AG04449 (cell line): ENCODE data around the gene ZBTB40.

Experiments used
- CTCF ChIA-PET: fragments of 350-600 bp; formaldehyde crosslinking; extraction: SDS; loops from one replicate; lab custom pipeline; 2021; ENCODE audit warnings: antibody characterized with exemption; lab: Yijun Ruan, JAX
- POLR2A ChIA-PET: fragments of 400-600, 350-600 bp; formaldehyde crosslinking; extraction: SDS; loops from one replicate; lab custom pipeline; 2020; ENCODE audit warnings: antibody characterized with exemption, inconsistent platforms; lab: Yijun Ruan, JAX
- DNase-seq: peaks from one replicate; pipeline ENCODE4 v3.0.0-alpha.2; 2010; ENCODE audit warnings: low read depth, low spot score
- H3K4me3 ChIP-seq: 2 replicates; pipeline ENCODE4 v1.5.1; 2011; ENCODE audit warnings: low read depth, mild to moderate bottlenecking, control low read depth, low read length
- TF ChIP-seq, protein P1 (sequence below): IDR thresholded peaks from one replicate; pipeline ENCODE4 v1.5.1; 2011; ENCODE audit warnings: mild to moderate bottlenecking, moderate library complexity, low read length, control low read depth, inconsistent platforms; ENCODE audit not compliant: insufficient read depth; ENCODE audit errors: missing control alignments

Gene ZBTB40

DNA sequence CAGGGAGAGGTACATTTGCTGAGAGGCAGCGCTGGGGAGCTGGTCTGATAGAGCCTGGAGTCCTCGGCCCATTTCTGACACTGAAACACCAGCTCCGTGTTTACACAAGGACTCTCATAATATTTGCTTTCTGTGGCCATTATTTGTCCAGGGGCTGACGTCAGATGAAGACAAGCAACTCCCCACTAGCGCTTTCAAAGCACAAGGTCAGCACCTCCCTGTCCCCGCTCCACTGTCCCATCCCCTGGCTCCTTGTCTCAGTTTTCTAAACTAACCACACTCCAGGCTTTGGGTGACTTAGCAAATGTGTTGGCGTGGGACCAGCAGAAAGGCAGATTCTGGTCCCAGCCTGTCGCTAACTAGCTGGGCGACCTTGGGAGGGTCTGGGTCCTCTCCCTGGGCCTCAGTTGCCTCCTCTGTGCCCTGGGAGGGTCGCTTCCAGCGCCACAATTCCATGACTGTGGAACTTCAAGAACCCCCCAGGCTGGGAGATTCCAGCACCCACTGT lies 37.4 kb upstream of the ZBTB40 start:
- no peak for DNase-seq
- TF ChIP-seq, protein P1, sequence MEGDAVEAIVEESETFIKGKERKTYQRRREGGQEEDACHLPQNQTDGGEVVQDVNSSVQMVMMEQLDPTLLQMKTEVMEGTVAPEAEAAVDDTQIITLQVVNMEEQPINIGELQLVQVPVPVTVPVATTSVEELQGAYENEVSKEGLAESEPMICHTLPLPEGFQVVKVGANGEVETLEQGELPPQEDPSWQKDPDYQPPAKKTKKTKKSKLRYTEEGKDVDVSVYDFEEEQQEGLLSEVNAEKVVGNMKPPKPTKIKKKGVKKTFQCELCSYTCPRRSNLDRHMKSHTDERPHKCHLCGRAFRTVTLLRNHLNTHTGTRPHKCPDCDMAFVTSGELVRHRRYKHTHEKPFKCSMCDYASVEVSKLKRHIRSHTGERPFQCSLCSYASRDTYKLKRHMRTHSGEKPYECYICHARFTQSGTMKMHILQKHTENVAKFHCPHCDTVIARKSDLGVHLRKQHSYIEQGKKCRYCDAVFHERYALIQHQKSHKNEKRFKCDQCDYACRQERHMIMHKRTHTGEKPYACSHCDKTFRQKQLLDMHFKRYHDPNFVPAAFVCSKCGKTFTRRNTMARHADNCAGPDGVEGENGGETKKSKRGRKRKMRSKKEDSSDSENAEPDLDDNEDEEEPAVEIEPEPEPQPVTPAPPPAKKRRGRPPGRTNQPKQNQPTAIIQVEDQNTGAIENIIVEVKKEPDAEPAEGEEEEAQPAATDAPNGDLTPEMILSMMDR = no peak
- ChIA-PET POLR2A (no interaction called here), CTCF (interaction anchor here (1.0 to 5.4 kb wide), 3 partner anchors 15 to 308 kb away, joined by 3 to 75 read pairs (median 52); partner anchors contain the start of gene C1QC)
- H3K4me3 ChIP-seq = no peak overlapping the region

DNA sequence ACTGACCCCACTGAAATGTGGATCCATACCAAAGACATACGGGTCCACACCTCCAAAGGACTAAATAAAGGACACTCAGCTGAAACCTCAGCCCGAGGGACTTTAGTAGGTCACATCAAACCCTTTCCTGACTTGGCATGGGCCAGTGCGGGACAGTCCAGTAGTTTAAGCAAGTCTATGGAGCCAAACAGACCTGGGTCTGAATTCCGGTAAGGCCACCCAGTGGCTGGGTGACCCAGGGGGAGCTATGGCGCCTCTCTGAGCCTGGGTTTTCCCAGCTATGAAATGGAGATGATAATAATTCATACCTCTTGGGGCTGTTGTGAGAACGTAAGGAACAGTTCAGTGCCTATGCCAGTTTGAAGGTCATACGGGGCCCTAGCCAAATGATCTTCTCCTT lies 36.2 kb upstream of the ZBTB40 start:
- DNase-seq = no peak
- TF ChIP-seq, protein P1 = no peak
- CTCF ChIA-PET = interaction anchor here (0.6 to 5.4 kb wide), 21 partner anchors 8 to 1046 kb away, joined by 3 to 75 read pairs (median 6); partner anchors contain the start of gene C1QC
- POLR2A ChIA-PET = no interaction called here
- H3K4me3 ChIP-seq = no peak overlapping the region

- TF ChIP-seq, protein P1 = peak; percentile 99
- ChIA-PET POLR2A (interaction anchor here (0.6 kb wide), 1 partner anchor 923 kb away, joined by 3 read pairs; no protein-coding TSS in a partner anchor), CTCF (interaction anchor here (0.5 to 5.4 kb wide), 56 partner anchors 9 to 1047 kb away, joined by 3 to 75 read pairs (median 3); partner anchors contain the start of genes C1QA and C1QC)
- H3K4me3 ChIP-seq = no peak overlapping the region
- DNase-seq = no peak
These were observed 34.8 kb upstream of the ZBTB40 start for GRCh38 chr1:22416555-22417454.

GRCh38 chr1:22417466-22417865 lies 34.2 kb upstream of the ZBTB40 start:
- POLR2A ChIA-PET = no interaction called here
- DNase-seq = no peak
- CTCF ChIA-PET = interaction anchor here (0.5 to 5.4 kb wide), 32 partner anchors 9 to 714 kb away, joined by 3 to 75 read pairs (median 4); partner anchors contain the start of genes C1QA and C1QC
- TF ChIP-seq, protein P1 = no peak
- no peak overlapping the region for H3K4me3 ChIP-seq

DNA sequence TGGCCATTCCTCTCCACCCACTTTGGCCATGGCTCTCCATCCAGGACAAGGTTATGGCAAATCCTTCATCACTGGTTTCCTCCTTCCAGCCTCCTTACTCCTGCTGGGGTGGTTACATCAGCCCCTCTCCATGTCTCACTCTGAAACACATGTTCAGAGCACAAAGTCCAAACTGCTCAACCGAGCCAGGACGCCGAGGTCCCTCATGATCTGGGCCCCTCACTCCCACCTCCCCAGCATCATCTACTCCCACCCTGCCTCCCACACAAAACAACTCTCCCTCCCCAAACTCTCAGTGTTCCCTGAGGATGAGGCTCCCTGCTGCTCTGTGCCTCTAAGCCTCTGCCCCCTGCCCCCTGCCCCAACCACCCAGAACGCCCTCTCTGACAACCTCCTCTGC lies 33.3 kb upstream of the ZBTB40 start:
- CTCF ChIA-PET = interaction anchor here (1.5 to 7.4 kb wide), 4 partner anchors 10 to 714 kb away, joined by 3 to 330 read pairs (median 14); partner anchors contain the start of gene C1QC
- TF ChIP-seq, protein P1 = no peak

GRCh38 chr1:22418933-22419382 lies 32.7 kb upstream of the ZBTB40 start:
- CTCF ChIA-PET = interaction anchor here (0.6 to 7.4 kb wide), 6 partner anchors 10 to 547 kb away, joined by 3 to 330 read pairs (median 8); partner anchors contain the start of gene C1QC
- peak; percentile 42 for DNase-seq
- POLR2A ChIA-PET = no interaction called here
- TF ChIP-seq, protein P1 = no peak
- H3K4me3 ChIP-seq = no peak overlapping the region

More for the DNA sequence above, 33.3 kb upstream of the ZBTB40 start:
- POLR2A ChIA-PET = no interaction called here
- H3K4me3 ChIP-seq = no peak overlapping the region
- no peak for DNase-seq
